ENCODE measurements around the gene SIRPB1.

DNA sequence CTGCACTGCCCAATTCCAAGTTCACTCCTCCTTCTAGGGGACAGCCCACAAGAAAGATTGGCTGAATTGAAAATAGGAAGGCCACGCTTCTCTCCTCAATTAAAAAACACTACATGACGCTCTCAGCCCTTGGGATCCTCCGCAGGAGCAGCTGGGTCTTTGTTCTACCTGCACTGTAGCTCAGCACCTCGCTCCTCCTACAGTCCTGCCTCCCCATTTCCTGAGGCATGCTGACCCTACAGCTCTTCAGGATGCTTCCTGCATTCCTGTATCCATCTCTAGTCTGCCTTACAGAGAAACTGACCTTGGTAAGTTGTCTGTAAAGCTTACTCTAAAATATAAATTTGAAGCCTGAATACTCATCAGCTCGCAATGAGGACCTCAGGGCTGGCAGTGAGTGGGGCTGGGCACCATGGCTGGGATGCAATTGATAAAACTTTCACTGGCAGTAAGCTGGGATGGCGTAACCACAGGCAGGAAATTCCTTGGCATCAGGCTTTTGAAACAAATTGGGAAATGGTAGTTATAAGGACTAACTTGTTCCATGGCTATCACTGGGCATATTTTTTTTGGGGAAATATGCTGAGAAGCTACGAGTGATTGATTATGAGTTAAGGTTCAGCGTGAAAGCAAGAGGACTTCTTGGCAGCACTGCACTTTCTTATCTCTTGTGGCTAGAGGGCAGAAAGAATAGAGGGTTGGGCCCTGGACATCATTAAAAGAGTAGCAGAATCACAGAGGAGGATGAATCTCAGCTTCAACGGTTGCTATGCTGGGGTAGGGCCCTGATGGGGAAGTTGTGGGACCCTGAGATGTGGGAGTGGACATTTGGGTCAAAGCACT is 11.7 kb upstream of the SIRPB1 start:
- TF ChIP-seq EZH2 (IDR thresholded peaks at IDR 0.05; ENCODE audit: insufficient read depth, poor library complexity, severe bottlenecking): no peak
- TF ChIP-seq EZH2phosphoT487 (IDR thresholded peaks at IDR 0.05; ENCODE audit: insufficient read depth, low read depth): no peak
